Psoas muscle (tissue), 8 donors: Measurements from ENCODE around the gene DNMT3L. TPM values are rescaled to one million over a fixed set of nuclear protein-coding genes. Genes with fewer than 3 reads are reported as not detected.
"Not testable (repeated sequence)": the region's sequence is repeated elsewhere in the genome, so short reads cannot be mapped to it uniquely, and the experiment has no call there.

ENCODE experiments used
- ATAC-seq, 4 donors: fragments of 200-7000 bp; cut with Tn5 transposase; one replicate each; pipeline ENCODE4 v1.9.1; 2020; ENCODE audit warnings: moderate library complexity in 3 of 4, mild to moderate bottlenecking in 2 of 4
- DNase-seq, 2 donors: peaks; one replicate each; pipeline ENCODE4 v3.0.0-alpha.2; 2020
- H3K27ac ChIP-seq: fragments of 200-600 bp; one replicate; pipeline ENCODE4 v1.8.0; 2022
- H3K27me3 ChIP-seq, 3 donors: fragments of 200-600 bp in 1 of 3; one replicate each; pipeline versions ENCODE4 v1.6.1 to v1.8.0; 2013 to 2022; ENCODE audit warnings: low read length in 2 of 3, mild to moderate bottlenecking in 2 of 3, moderate library complexity in 1 of 3; ENCODE audit not compliant: insufficient read depth in 3 of 3
- H3K36me3 ChIP-seq, 2 donors: fragments of 200-600 bp in 1 of 2; one replicate each; pipeline versions ENCODE4 v1.6.1 to v1.8.0; 2013 to 2022; ENCODE audit warnings: low read depth in 1 of 2, mild to moderate bottlenecking in 1 of 2, moderate library complexity in 1 of 2; ENCODE audit not compliant: insufficient read depth in 1 of 2
- H3K4me1 ChIP-seq: fragments of 200-600 bp; one replicate; pipeline ENCODE4 v1.8.0; 2022
- H3K4me3 ChIP-seq: fragments of 200-600 bp; one replicate; pipeline ENCODE4 v1.8.0; 2022; ENCODE audit warnings: mild to moderate bottlenecking
- H3K9me3 ChIP-seq: fragments of 200-600 bp; one replicate; pipeline ENCODE4 v1.8.0; 2022
- CTCF ChIP-seq: fragments of 200-600 bp; IDR thresholded peaks from one replicate; pipeline ENCODE4 v1.8.0; 2022; ENCODE audit warnings: antibody characterized with exemption
- WGBS, 3 donors: extraction: QIAGEN DNeasy Blood & Tissue Kit; methylation state at CpG; one replicate each; pipeline versions ENCODE4 v1.1.6 to v1.1.7; 2013; 5-methylcytosine and 5-hydroxymethylcytosine counted together
- intact Hi-C, 2 donors: fragments of 100-400 bp; cut with DNase I; formaldehyde crosslinking; loops; one replicate each; pipeline versions ENCODE4 v1.11.0 to v1.14.2; 2022
- polyA plus RNA-seq, 3 donors: library from polyadenylated mRNA; stranded (reverse); fragments of 200-250 nt; gene quantifications; one replicate each; pipeline ENCODE4 v1.2.3, GENCODE V29; 2013
- total RNA-seq, 4 donors: library from RNA; stranded (reverse); fragmentation: NEBNext Ultra II Directional in 2 of 4; extraction: Animal tissue kit (Norgen Biotek cat#: 25700) in 2 of 4; gene quantifications; one replicate each; pipeline versions ENCODE4 v1.2.1 to v1.2.4, GENCODE V29; 2021 to 2023
- donor health status: healthy with polysubstance abuse.
- donor health status: DM: no; HTN: no; CAD: no; lungs with moderate emphysema.
- donor health status: Bipolar disorder and iron deficiency.
- donor health status: healthy.
- donor health status: DM: yes; HTN: yes; CAD: no.
- donor health status: DM: no; HTN: no; CAD: no.
- donor health status: DM: no; HTN: no; CAD: no.
- donor health status: DM: yes; HTN: yes; CAD: no.

The DNMT3L gene
- total and polyA plus RNA-seq, 7 donors, result not detected

- intact Hi-C loops, result no loop called here
- Histone ChIP-seq H3K27me3 (peaks cover 0 to 25% (median 3%) of the 10 kb centered on the region in 3 donors), H3K36me3 (no peaks in the 10 kb centered on the region), H3K4me3 (peak overlapping the region; percentile 33), H3K9me3 (no peaks in the 10 kb centered on the region), H3K27ac (no peak overlapping the region), H3K4me1 (no peaks in the 10 kb centered on the region)
- ATAC-seq, result no peak
- 51 to 71% (median 62%) methylated on average over 12 to 21 of the region's 21 CpGs for WGBS, 3 donors
- DNase-seq, result peak in 1 of 2 donors; percentile 22
- no peak for TF ChIP-seq CTCF
Measured at GRCh38 chr21:44286086-44286715, 24.5 kb upstream of the DNMT3L start.

- intact Hi-C loops, result no loop called here
- peaks cover 0 to 25% (median 3%) of the 10 kb centered on the region in 3 donors for H3K27me3 ChIP-seq
- H3K4me3 ChIP-seq, result peak within 1 kb of the TSS; percentile 33
- no peaks in the 10 kb centered on the region for H3K4me1 ChIP-seq
- peak; percentile 28 to 58 for DNase-seq
- no peaks in the 10 kb centered on the region for H3K36me3 ChIP-seq
- ATAC-seq, result peak; percentile 62 to 65 (median 64)
- TF ChIP-seq CTCF, result no peak
- no peak within 1 kb of the TSS for H3K27ac ChIP-seq
- no peaks in the 10 kb centered on the region for H3K9me3 ChIP-seq
- WGBS, 3 donors, result 25 to 37% (median 28%) methylated on average over 39 to 56 of the region's 56 CpGs
Measured at GRCh38 chr21:44285138-44285992, 23.7 kb upstream of the DNMT3L start, which contains the start of gene AIRE. Gene AIRE (plus strand): TSS chr21:44285876. CDS start chr21:44286007, 131 bp downstream.

GRCh38 chr21:44283948-44284347 lies 22.3 kb upstream of the DNMT3L start:
- ATAC-seq (no peak), DNase-seq (peak in 1 of 2 donors; percentile 22)
- Histone ChIP-seq H3K27ac (no peak overlapping the region), H3K4me1 (no peaks in the 10 kb centered on the region), H3K27me3 (peaks cover 0 to 25% (median 3%) of the 10 kb centered on the region in 3 donors), H3K4me3 (no peak overlapping the region), H3K9me3 (no peaks in the 10 kb centered on the region), H3K36me3 (no peaks in the 10 kb centered on the region)
- intact Hi-C loops, result no loop called here
- WGBS, 3 donors, result 71 to 79% (median 77%) methylated on average over 11 of the region's 11 CpGs
- TF ChIP-seq CTCF, result no peak

- 71 to 77% (median 71%) methylated on average over 11 of the region's 11 CpGs for WGBS, 3 donors
- intact Hi-C loops, H3K9me3 ChIP-seq, H3K4me3 ChIP-seq, H3K36me3 ChIP-seq, H3K4me1 ChIP-seq, ATAC-seq, H3K27ac ChIP-seq: not testable (repeated sequence)
- DNase-seq, result peak in 1 of 2 donors; percentile 8
- H3K27me3 ChIP-seq, result peaks cover 0 to 25% (median 3%) of the 10 kb centered on the region in 3 donors
Measured at GRCh38 chr21:44283211-44283785, 21.6 kb upstream of the DNMT3L start.

- no peaks in the 10 kb centered on the region for H3K36me3 ChIP-seq
- WGBS, 3 donors, result 90 to 93% (median 91%) methylated on average over 9 of the region's 9 CpGs
Measured at GRCh38 chr21:44282370-44282769, 20.7 kb upstream of the DNMT3L start.

More at GRCh38 chr21:44282370-44282769, 20.7 kb upstream of the DNMT3L start:
- no peak for TF ChIP-seq CTCF
- Histone ChIP-seq H3K9me3 (no peaks in the 10 kb centered on the region), H3K27me3 (peaks cover 0 to 21% (median 3%) of the 10 kb centered on the region in 3 donors), H3K4me3 (no peak overlapping the region), H3K27ac (no peak overlapping the region), H3K4me1 (no peaks in the 10 kb centered on the region)
- no peak for DNase-seq
- no peak for ATAC-seq
- intact Hi-C loops, result no loop called here
